Gastrocnemius medialis (tissue), 4 donors: ENCODE data around the gene GPX3. TPM values are rescaled to one million over a fixed set of nuclear protein-coding genes. Genes with fewer than 3 reads are reported as not detected.

ENCODE experiments used
- ATAC-seq, 2 donors: fragments of 150-250 bp; one replicate each; pipeline ENCODE4 v1.9.1; 2016
- DNase-seq, 2 donors: peaks; one replicate each; pipeline ENCODE4 v3.0.0-alpha.2; 2019
- H3K27ac ChIP-seq, 4 donors: fragments of 200-600 bp; sonication (generic); 1 replicate in 1 of 4; 2 replicates in 3 of 4; pipeline ENCODE4 v1.5.1; 2016 to 2018; ENCODE audit warnings: mild to moderate bottlenecking in 2 of 4, moderate library complexity in 1 of 4
- H3K27me3 ChIP-seq, 3 donors: fragments of 200-600 bp; sonication (generic) in 2 of 3; 1 replicate in 1 of 3; 2 replicates in 2 of 3; pipeline versions ENCODE4 v1.5.1 to v1.6.0; 2016 to 2019; ENCODE audit warnings: mild to moderate bottlenecking in 1 of 3, moderate library complexity in 1 of 3
- H3K36me3 ChIP-seq, 2 donors: fragments of 200-600 bp; sonication (generic) in 1 of 2; one replicate each; pipeline ENCODE4 v1.5.1; 2017 to 2018
- H3K4me1 ChIP-seq, 2 donors: fragments of 200-600 bp; sonication (generic) in 1 of 2; one replicate each; pipeline ENCODE4 v1.5.1; 2016 to 2017; ENCODE audit warnings: mild to moderate bottlenecking in 2 of 2
- H3K4me3 ChIP-seq, 4 donors: fragments of 200-600 bp; sonication (generic) in 3 of 4; 1 replicate in 1 of 4; 2 replicates in 3 of 4; pipeline ENCODE4 v1.5.1; 2016 to 2019; ENCODE audit warnings: mild to moderate bottlenecking in 2 of 4
- H3K9me3 ChIP-seq, 3 donors: fragments of 200-600 bp; sonication (generic) in 2 of 3; 1 replicate in 1 of 3; 2 replicates in 2 of 3; pipeline ENCODE4 v1.5.1; 2016 to 2019
- CTCF ChIP-seq, 5 experiments: fragments of 450-650 bp in 3 of 5; fragments of 200-600 bp in 2 of 5; sonication (generic) in 2 of 5; IDR thresholded peaks in 4 of 5; conservative IDR thresholded peaks in 1 of 5; 1 replicate in 4 of 5; 2 replicates in 1 of 5; pipeline ENCODE4 v1.5.1; 2016 to 2019; ENCODE audit warnings: antibody characterized with exemption in 5 of 5, mild to moderate bottlenecking in 3 of 5, moderate library complexity in 3 of 5
- POLR2A ChIP-seq, 2 donors: fragments of 450-650 bp; IDR thresholded peaks; one replicate each; pipeline ENCODE4 v1.6.1; 2017; ENCODE audit warnings: antibody characterized with exemption in 2 of 2, mild to moderate bottlenecking in 2 of 2, moderate library complexity in 2 of 2
- in situ Hi-C, 4 donors: fragments of 200-750 bp; cut with MboI; loops; one replicate each; pipeline versions ENCODE4 v1.15.0 to v1.8.0; 2017; ENCODE audit warnings: low sequenced_read_pairs in 4 of 4
- intact Hi-C: fragments of 100-400 bp; cut with DNase I; formaldehyde crosslinking; loops from one replicate; pipeline ENCODE4 v1.15.1; 2023; ENCODE audit warnings: low total_unique reads
- total RNA-seq, 4 donors: library from RNA; depleted of rRNA; stranded (reverse); fragments of >200 nt; gene quantifications; one replicate each; pipeline versions ENCODE4 v1.1.0 to v1.2.3, GENCODE V29; 2016

Gene GPX3
- total RNA-seq, 4 donors from 2014 or later, result 504 to 1,227 (median 655) TPM

GRCh38 chr5:151041577-151042268, 21.3 kb downstream of the GPX3 start:
- ATAC-seq, result no peak
- Histone ChIP-seq H3K4me3 (no peak overlapping the region), H3K4me1 (peaks cover 46 to 56% of the 10 kb centered on the region in 2 donors), H3K27me3 (no peaks in the 10 kb centered on the region), H3K36me3 (peaks cover 0 to 46% of the 10 kb centered on the region in 2 donors), H3K9me3 (no peaks in the 10 kb centered on the region), H3K27ac (peak overlapping the region; percentile 88 to 98 (median 95))
- intact Hi-C loops (loop anchor here (2.0 to 10.0 kb wide), 2 partner anchors 19 to 733 kb away; partner anchors contain the start of gene G3BP1), in situ Hi-C loops (loop anchor here in 1 of 4 donors (5.0 kb wide), 1 partner anchor 39 kb away; no protein-coding TSS in a partner anchor)
- DNase-seq, result no peak
- TF ChIP-seq CTCF (IDR thresholded peaks at IDR 0.05 in 4 of 5, conservative IDR thresholded peaks at IDR 0.05 in 1 of 5), result no peak
- no peak for TF ChIP-seq POLR2A (IDR thresholded peaks at IDR 0.05)

DNA sequence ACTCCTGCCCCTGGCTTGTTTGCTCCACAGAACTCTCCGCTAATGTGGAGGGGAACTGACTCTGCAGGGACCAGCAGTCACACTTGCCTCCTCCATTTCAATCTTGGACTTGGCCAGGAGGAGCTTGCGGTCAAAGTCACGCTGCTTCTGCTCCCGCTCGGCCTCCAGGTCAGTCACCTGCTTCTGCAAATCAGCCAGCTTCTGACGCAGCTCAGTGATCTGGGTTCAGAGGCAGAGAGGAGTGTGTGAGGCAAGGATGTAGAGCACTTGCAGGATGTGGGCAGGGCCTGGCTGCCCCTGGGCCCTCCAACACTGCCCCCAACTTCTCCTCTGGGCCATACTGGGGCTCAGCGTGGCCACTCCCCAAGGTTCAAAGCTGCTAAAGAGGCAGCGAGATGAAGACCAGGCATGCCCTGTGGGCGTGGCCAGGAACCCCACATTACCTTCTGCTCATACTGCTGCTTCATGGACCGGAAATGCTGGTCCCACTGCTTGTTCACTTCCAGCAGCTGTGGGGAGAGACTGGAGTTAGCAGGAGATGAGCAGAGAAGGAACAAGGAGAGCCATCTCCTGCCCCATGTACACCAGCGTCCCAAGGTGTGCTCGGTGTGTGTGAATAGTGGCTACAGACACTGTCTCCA, 22.2 kb downstream of the GPX3 start:
- Histone ChIP-seq H3K4me1 (peaks cover 37 to 48% of the 10 kb centered on the region in 2 donors), H3K4me3 (no peak overlapping the region), H3K36me3 (peaks cover 0 to 52% of the 10 kb centered on the region in 2 donors), H3K27ac (peak overlapping the region; percentile 88 to 98 (median 95)), H3K9me3 (no peaks in the 10 kb centered on the region), H3K27me3 (no peaks in the 10 kb centered on the region)
- ATAC-seq, result peak; percentile 43
- peak; percentile 87 to 92 for DNase-seq
- intact Hi-C loops, result loop anchor here (10.0 kb wide), 1 partner anchor 732 kb away; the partner anchor contains the start of gene G3BP1
- TF ChIP-seq CTCF (IDR thresholded peaks at IDR 0.05 in 4 of 5, conservative IDR thresholded peaks at IDR 0.05 in 1 of 5) (no peak), POLR2A (IDR thresholded peaks at IDR 0.05) (peak; percentile 14 to 52)
- in situ Hi-C loops, result loop anchor here in 1 of 4 donors (5.0 kb wide), 1 partner anchor 40 kb away; no protein-coding TSS in a partner anchor

- H3K9me3 ChIP-seq, result no peaks in the 10 kb centered on the region
- DNase-seq, result no peak
- in situ Hi-C loops, result loop anchor here in 2 of 4 donors (5.0 kb wide), 2 partner anchors 41 to 46 kb away; no protein-coding TSS in a partner anchor
Measured at GRCh38 chr5:151047814-151048425, 27.5 kb downstream of the GPX3 start.

More at GRCh38 chr5:151047814-151048425, 27.5 kb downstream of the GPX3 start:
- ATAC-seq, result peak; percentile 40 to 73
- Histone ChIP-seq H3K4me1 (peaks cover 8 to 14% of the 10 kb centered on the region in 2 donors), H3K27me3 (no peaks in the 10 kb centered on the region), H3K27ac (peak overlapping the region; percentile 5 to 57 (median 29)), H3K4me3 (no peak overlapping the region), H3K36me3 (peaks cover 0 to 69% of the 10 kb centered on the region in 2 donors)
- TF ChIP-seq CTCF (IDR thresholded peaks at IDR 0.05 in 4 of 5, conservative IDR thresholded peaks at IDR 0.05 in 1 of 5) (peak; percentile 77 to 96 (median 90)), POLR2A (IDR thresholded peaks at IDR 0.05) (no peak)
- intact Hi-C loops, result loop anchor here (1.0 to 10.0 kb wide), 4 partner anchors 46 to 727 kb away; partner anchors contain the start of genes G3BP1 and GM2A
